H1 (cell line): ENCODE results near the gene METTL5. TPM values are rescaled to one million over a fixed set of nuclear protein-coding genes. Genes with fewer than 3 reads are reported as not detected.

Experiments
- CTCF ChIA-PET: fragments of 300-600 bp; sonication (Branson Sonifier 250); formaldehyde crosslinking; loops from one replicate; lab custom pipeline; 2021; ENCODE audit not compliant: partially characterized antibody; lab: Charles Lee
- POLR2A ChIA-PET: fragments of 300-600 bp; sonication (Branson Sonifier 250); formaldehyde crosslinking; loops from one replicate; lab custom pipeline; 2021; ENCODE audit warnings: inconsistent platforms; ENCODE audit not compliant: partially characterized antibody; lab: Charles Lee
- DNase-seq, 2 experiments: peaks; one replicate each; pipeline versions ENCODE4 v3.0.0 to v3.0.0-alpha.2; 2010 to 2022; ENCODE audit warnings: low spot score in 2 of 2, low read depth in 1 of 2, mixed read lengths in 1 of 2
- FAIRE-seq: peaks from 2 replicates; lab custom pipeline; 2011; peaks lifted over from hg19 to GRCh38; lab: Jason Lieb, UNC
- H2AFZ ChIP-seq: 2 replicates; pipeline ENCODE4 v1.8.1; 2012; ENCODE audit warnings: low read length, inconsistent platforms
- H2AK5ac ChIP-seq: 2 replicates; pipeline ENCODE4 v1.6.1; 2013; ENCODE audit warnings: low read depth, low read length
- H2BK120ac ChIP-seq: replicated peaks from 2 replicates; pipeline ENCODE3; 2013; ENCODE audit warnings: low read depth, low read length, inconsistent platforms
- H2BK12ac ChIP-seq: 2 replicates; pipeline ENCODE4 v1.6.1; 2013; ENCODE audit warnings: low read depth, low read length
- H2BK15ac ChIP-seq: 2 replicates; pipeline ENCODE4 v1.6.1; 2013; ENCODE audit warnings: low read length
- H2BK20ac ChIP-seq: 2 replicates; pipeline ENCODE4 v1.6.1; 2013; ENCODE audit warnings: low read length
- H2BK5ac ChIP-seq: 2 replicates; pipeline ENCODE4 v1.6.1; 2013; ENCODE audit warnings: low read depth, low read length
- H3K14ac ChIP-seq: 2 replicates; pipeline ENCODE4 v1.6.1; 2013; ENCODE audit warnings: inconsistent platforms; ENCODE audit not compliant: insufficient read length
- H3K18ac ChIP-seq: 2 replicates; pipeline ENCODE4 v1.6.1; 2013; ENCODE audit warnings: low read length; ENCODE audit errors: extremely low read depth
- H3K23ac ChIP-seq: 2 replicates; pipeline ENCODE4 v1.6.1; 2013; ENCODE audit warnings: inconsistent platforms; ENCODE audit not compliant: insufficient read length
- H3K23me2 ChIP-seq: 2 replicates; pipeline ENCODE4 v1.6.1; 2013; ENCODE audit warnings: low read depth, low read length
- H3K27ac ChIP-seq: 2 replicates; pipeline ENCODE4 v1.6.1; 2011; ENCODE audit warnings: low read depth, low read length, inconsistent platforms
- H3K27me3 ChIP-seq, 4 experiments: replicated peaks in 1 of 4; 1 replicate in 1 of 4; 2 replicates in 3 of 4; pipeline versions ENCODE4 v1.6.1 to v1.8.1; 2011 to 2013; ENCODE audit warnings: low read length in 3 of 4, mild to moderate bottlenecking in 3 of 4, inconsistent platforms in 2 of 4, mixed read lengths in 2 of 4, moderate library complexity in 1 of 4; ENCODE audit not compliant: control insufficient read depth in 3 of 4, insufficient read depth in 3 of 4; ENCODE audit errors: extremely low read depth in 1 of 4
- H3K36me3 ChIP-seq, 4 experiments: 2 replicates each; pipeline versions ENCODE4 v1.6.1 to v1.8.1; 2011 to 2013; ENCODE audit warnings: mild to moderate bottlenecking in 4 of 4, low read length in 3 of 4, moderate library complexity in 2 of 4, control low read depth in 1 of 4, inconsistent platforms in 1 of 4; ENCODE audit not compliant: insufficient read depth in 4 of 4, control insufficient read depth in 2 of 4
- H3K4ac ChIP-seq: replicated peaks from 2 replicates; pipeline ENCODE3; 2013; ENCODE audit warnings: low read length, low read depth, mixed read lengths, inconsistent platforms; ENCODE audit not compliant: insufficient read length
- H3K4me1 ChIP-seq, 4 experiments: replicated peaks in 1 of 4; 1 replicate in 1 of 4; 2 replicates in 3 of 4; pipeline versions ENCODE4 v1.6.1 to v1.8.1; 2011 to 2013; ENCODE audit warnings: low read length in 3 of 4, inconsistent platforms in 2 of 4, mixed read lengths in 1 of 4; ENCODE audit not compliant: insufficient read depth in 4 of 4, control insufficient read depth in 3 of 4
- H3K4me2 ChIP-seq, 2 experiments: 2 replicates each; pipeline versions ENCODE4 v1.6.1 to v1.8.1; 2011 to 2013; ENCODE audit warnings: low read depth in 2 of 2, low read length in 2 of 2, control low read depth in 1 of 2, inconsistent platforms in 1 of 2, mild to moderate bottlenecking in 1 of 2; ENCODE audit not compliant: insufficient read depth in 1 of 2
- H3K4me3 ChIP-seq, 4 experiments: fragments of 200-600, 300-600 bp in 1 of 4; sonication (generic), shearing (Covaris generic), sonication (Bioruptor Twin) in 1 of 4; 2 replicates each; pipeline versions ENCODE4 v1.5.1 to v1.8.1; 2011 to 2016; ENCODE audit warnings: low read length in 4 of 4, low read depth in 3 of 4, control low read depth in 2 of 4, inconsistent platforms in 2 of 4, mild to moderate bottlenecking in 2 of 4, mixed read lengths in 1 of 4, moderate library complexity in 1 of 4; ENCODE audit not compliant: insufficient read depth in 2 of 4; ENCODE audit errors: extremely low read depth in 1 of 4
- H3K56ac ChIP-seq: replicated peaks from 2 replicates; pipeline ENCODE3; 2013; ENCODE audit warnings: low read depth, mild to moderate bottlenecking, mixed read lengths, low read length, inconsistent platforms; ENCODE audit not compliant: insufficient read length
- H3K79me1 ChIP-seq: 2 replicates; pipeline ENCODE4 v1.6.1; 2013; ENCODE audit warnings: low read depth, low read length, control low read depth
- H3K79me2 ChIP-seq, 2 experiments: 2 replicates each; pipeline versions ENCODE4 v1.6.1 to v1.8.1; 2012 to 2013; ENCODE audit warnings: low read length in 2 of 2, mild to moderate bottlenecking in 2 of 2, inconsistent platforms in 1 of 2; ENCODE audit not compliant: insufficient read depth in 2 of 2, control insufficient read depth in 1 of 2
- H3K9ac ChIP-seq, 4 experiments: replicated peaks in 1 of 4; 1 replicate in 1 of 4; 2 replicates in 3 of 4; pipeline versions ENCODE4 v1.6.1 to v1.8.1; 2011 to 2013; ENCODE audit warnings: low read depth in 3 of 4, low read length in 3 of 4, control low read depth in 2 of 4, mild to moderate bottlenecking in 2 of 4, moderate library complexity in 2 of 4, inconsistent platforms in 1 of 4; ENCODE audit errors: extremely low read depth in 1 of 4
- H3K9me3 ChIP-seq, 2 experiments: 2 replicates each; pipeline versions ENCODE4 v1.6.1 to v1.8.1; 2012 to 2013; ENCODE audit warnings: mild to moderate bottlenecking in 2 of 2, moderate library complexity in 2 of 2, control low read depth in 1 of 2, inconsistent platforms in 1 of 2, low read depth in 1 of 2, low read length in 1 of 2, mixed read lengths in 1 of 2; ENCODE audit not compliant: insufficient read depth in 2 of 2
- H4K20me1 ChIP-seq, 2 experiments: replicated peaks in 1 of 2; 2 replicates each; pipeline versions ENCODE3 to v1.8.1; 2011 to 2013; ENCODE audit warnings: inconsistent platforms in 2 of 2, low read length in 2 of 2, mild to moderate bottlenecking in 1 of 2; ENCODE audit not compliant: insufficient read depth in 2 of 2, control insufficient read depth in 1 of 2
- H4K5ac ChIP-seq: 2 replicates; pipeline ENCODE4 v1.6.1; 2013; ENCODE audit warnings: low read length, low read depth, mixed read lengths, inconsistent platforms; ENCODE audit not compliant: insufficient read length
- H4K8ac ChIP-seq: 2 replicates; pipeline ENCODE4 v1.8.0; 2013; ENCODE audit warnings: mild to moderate bottlenecking, moderate library complexity, low read length, inconsistent platforms; ENCODE audit not compliant: insufficient read depth; ENCODE audit errors: extremely low read depth
- H4K91ac ChIP-seq: replicated peaks from 2 replicates; pipeline ENCODE3; 2013; ENCODE audit warnings: low read length, mixed read lengths, inconsistent platforms; ENCODE audit not compliant: insufficient read length
- GABPA ChIP-seq: IDR thresholded peaks from 2 replicates; pipeline ENCODE4 v1.6.1; 2011; ENCODE audit warnings: mild to moderate bottlenecking, low read length, moderate library complexity, borderline replicate concordance; ENCODE audit not compliant: insufficient read depth
- NANOG ChIP-seq: IDR thresholded peaks from 2 replicates; pipeline ENCODE4 v1.6.1; 2011; ENCODE audit warnings: low read length, low read depth, mild to moderate bottlenecking, inconsistent platforms; ENCODE audit not compliant: insufficient read depth, poor library complexity, severe bottlenecking
- WGBS, 2 experiments: shearing (Covaris generic) in 1 of 2; methylation state at CpG; one replicate each; pipeline versions ENCODE4 v1.1.6 to v1.1.7; 2013 to 2015; ENCODE audit warnings: low lambda C conversion rate in 2 of 2, mixed read lengths in 2 of 2, inconsistent platforms in 1 of 2, low coverage in 1 of 2, missing lambda C conversion rate in 1 of 2; ENCODE audit not compliant: insufficient replicate concordance in 2 of 2, insufficient coverage in 1 of 2, insufficient read length in 1 of 2; ENCODE audit errors: extremely low coverage in 1 of 2, missing lambda C conversion rate in 1 of 2; 5-methylcytosine and 5-hydroxymethylcytosine counted together
- polyA plus RNA-seq, 7 experiments: library from polyadenylated mRNA; depleted of rRNA in 3 of 7; stranded (reverse) in 5 of 7; unstranded in 2 of 7; fragments of >200 nt in 5 of 7; fragments of 200-250 nt in 2 of 7; gene quantifications; 1 replicate in 5 of 7; 2 replicates in 1 of 7; 4 replicates in 1 of 7; pipeline versions ENCODE4 v1.2.1 to v1.2.3, GENCODE V29; 2011 to 2013; ENCODE audit warnings: missing spikeins in 2 of 7, mixed read lengths in 2 of 7
- total RNA-seq: library from RNA; stranded (reverse); fragmentation: NEBNext Ultra II Directional; extraction: Animal tissue kit (Norgen Biotek cat#: 25700); gene quantifications from 2 replicates; pipeline ENCODE4 v1.2.1, GENCODE V29; 2021
- TF ChIP-seq, protein P1 (sequence below), 3 experiments: IDR thresholded peaks; 1 replicate in 2 of 3; 2 replicates in 1 of 3; pipeline versions ENCODE4 v1.5.1 to v1.6.1; 2011; ENCODE audit warnings: low read length in 3 of 3, mild to moderate bottlenecking in 3 of 3, inconsistent platforms in 2 of 3, low read depth in 1 of 3, moderate library complexity in 1 of 3; ENCODE audit not compliant: insufficient read depth in 1 of 3; ENCODE audit errors: control extremely low read depth in 1 of 3

METTL5 gene
- total and polyA plus RNA-seq, 2 of the 8 experiments (the other 6 are each of a cell fraction or from before 2014, with no cell fraction given) = 34.5 to 74.1 TPM

DNA sequence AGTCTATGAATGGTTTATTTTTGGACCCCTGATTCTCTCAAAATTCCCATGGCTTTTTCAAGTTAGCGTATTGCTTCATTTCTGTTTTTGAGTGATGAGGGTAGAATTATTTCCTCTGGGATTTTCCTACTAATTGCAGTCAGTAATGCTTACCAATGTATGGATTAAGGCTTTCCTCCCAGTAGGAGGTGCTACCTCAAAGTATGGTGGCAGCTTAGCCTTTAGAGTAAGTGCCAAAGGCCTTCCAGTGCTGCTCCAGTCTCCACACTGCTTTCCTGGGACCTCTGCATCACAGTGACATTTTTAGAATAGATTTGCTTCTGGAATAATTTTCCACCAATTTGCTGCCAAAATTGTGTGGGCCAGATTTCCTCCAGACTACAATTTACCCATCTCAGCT, 42.2 kb downstream of the METTL5 start:
- TF ChIP-seq GABPA (no peak), NANOG (no peak)
- TF ChIP-seq, protein P1, sequence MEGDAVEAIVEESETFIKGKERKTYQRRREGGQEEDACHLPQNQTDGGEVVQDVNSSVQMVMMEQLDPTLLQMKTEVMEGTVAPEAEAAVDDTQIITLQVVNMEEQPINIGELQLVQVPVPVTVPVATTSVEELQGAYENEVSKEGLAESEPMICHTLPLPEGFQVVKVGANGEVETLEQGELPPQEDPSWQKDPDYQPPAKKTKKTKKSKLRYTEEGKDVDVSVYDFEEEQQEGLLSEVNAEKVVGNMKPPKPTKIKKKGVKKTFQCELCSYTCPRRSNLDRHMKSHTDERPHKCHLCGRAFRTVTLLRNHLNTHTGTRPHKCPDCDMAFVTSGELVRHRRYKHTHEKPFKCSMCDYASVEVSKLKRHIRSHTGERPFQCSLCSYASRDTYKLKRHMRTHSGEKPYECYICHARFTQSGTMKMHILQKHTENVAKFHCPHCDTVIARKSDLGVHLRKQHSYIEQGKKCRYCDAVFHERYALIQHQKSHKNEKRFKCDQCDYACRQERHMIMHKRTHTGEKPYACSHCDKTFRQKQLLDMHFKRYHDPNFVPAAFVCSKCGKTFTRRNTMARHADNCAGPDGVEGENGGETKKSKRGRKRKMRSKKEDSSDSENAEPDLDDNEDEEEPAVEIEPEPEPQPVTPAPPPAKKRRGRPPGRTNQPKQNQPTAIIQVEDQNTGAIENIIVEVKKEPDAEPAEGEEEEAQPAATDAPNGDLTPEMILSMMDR (IDR thresholded peaks at IDR 0.05; ENCODE audit: control extremely low read depth in 1 of 3, insufficient read depth in 1 of 3, low read depth in 1 of 3, low read length in 3 of 3) = peak in 1 of 3 experiments; percentile 40; a peak in 1 of 4 replicates
- Histone ChIP-seq H3K9ac (no peak overlapping the region), H3K4me2 (no peak overlapping the region), H3K27me3 (no peaks in the 10 kb centered on the region), H3K79me1 (no peaks in the 10 kb centered on the region), H3K18ac (no peak overlapping the region), H4K91ac (no peak overlapping the region), H2BK15ac (no peak overlapping the region), H4K5ac (no peak overlapping the region), H4K20me1 (no peaks in the 10 kb centered on the region), H3K23ac (no peak overlapping the region), H2BK12ac (no peak overlapping the region), H3K14ac (no peak overlapping the region), H3K79me2 (no peaks in the 10 kb centered on the region), H2AFZ (no peak overlapping the region), H3K27ac (no peak overlapping the region), H2BK20ac (no peak overlapping the region), H3K56ac (no peak overlapping the region), H3K36me3 (no peaks in the 10 kb centered on the region), H2BK120ac (no peak overlapping the region), H2BK5ac (no peak overlapping the region), H3K4me3 (no peak overlapping the region), H4K8ac (no peak overlapping the region), H3K23me2 (no peaks in the 10 kb centered on the region), H2AK5ac (no peak overlapping the region), H3K4me1 (no peaks in the 10 kb centered on the region), H3K9me3 (no peaks in the 10 kb centered on the region), H3K4ac (no peak overlapping the region)
- no peak for DNase-seq
- CTCF ChIA-PET = interaction anchor here (0.5 to 1.8 kb wide), 3 partner anchors 10 to 165 kb away, joined by 3 to 4 read pairs (median 4); no protein-coding TSS in a partner anchor
- no peak for FAIRE-seq
- WGBS, 2 experiments = 91% methylated on average over 1 of the region's 1 CpG; no CpG with 5 or more reads in 1 of the 2 experiments
- POLR2A ChIA-PET = interaction anchor here (0.6 to 1.3 kb wide), 4 partner anchors 26 to 42 kb away, joined by 3 read pairs; partner anchors contain the start of gene METTL5
